Effector memory CD8-positive, alpha-beta T cell (primary cell): ENCODE measurements around the gene ZNF407.

Source experiments
- ATAC-seq: fragments of 150-1000 bp; cut with Tn5 transposase; replicated peaks from 2 replicates; pipeline ENCODE4 v1.10.0; 2021; ENCODE audit warnings: mild to moderate bottlenecking, moderate library complexity
- DNase-seq, 3 experiments: peaks; one replicate each; pipeline ENCODE4 v3.0.0; 2021
- H3K27ac Mint-ChIP-seq, 2 donors: one replicate each; pipeline ENCODE4 v1.8.0; 2022; ENCODE audit warnings: mild to moderate bottlenecking in 2 of 2, mixed read lengths in 2 of 2, moderate library complexity in 2 of 2
- H3K27me3 Mint-ChIP-seq, 2 donors: one replicate each; pipeline ENCODE4 v1.8.0; 2022; ENCODE audit warnings: mixed read lengths in 2 of 2
- H3K36me3 Mint-ChIP-seq: one replicate; pipeline ENCODE4 v1.8.0; 2022; ENCODE audit warnings: mild to moderate bottlenecking, moderate library complexity, mixed read lengths; ENCODE audit not compliant: insufficient read depth
- H3K4me1 Mint-ChIP-seq, 2 donors: one replicate each; pipeline ENCODE4 v1.8.0; 2022; ENCODE audit warnings: low read depth in 2 of 2, mixed read lengths in 2 of 2
- H3K4me3 Mint-ChIP-seq, 2 donors: one replicate each; pipeline ENCODE4 v1.8.0; 2022; ENCODE audit warnings: mild to moderate bottlenecking in 2 of 2, mixed read lengths in 2 of 2, moderate library complexity in 2 of 2
- H3K9me3 Mint-ChIP-seq, 2 donors: one replicate each; pipeline ENCODE4 v1.8.0; 2022; ENCODE audit warnings: mixed read lengths in 2 of 2

The ZNF407 gene

DNA sequence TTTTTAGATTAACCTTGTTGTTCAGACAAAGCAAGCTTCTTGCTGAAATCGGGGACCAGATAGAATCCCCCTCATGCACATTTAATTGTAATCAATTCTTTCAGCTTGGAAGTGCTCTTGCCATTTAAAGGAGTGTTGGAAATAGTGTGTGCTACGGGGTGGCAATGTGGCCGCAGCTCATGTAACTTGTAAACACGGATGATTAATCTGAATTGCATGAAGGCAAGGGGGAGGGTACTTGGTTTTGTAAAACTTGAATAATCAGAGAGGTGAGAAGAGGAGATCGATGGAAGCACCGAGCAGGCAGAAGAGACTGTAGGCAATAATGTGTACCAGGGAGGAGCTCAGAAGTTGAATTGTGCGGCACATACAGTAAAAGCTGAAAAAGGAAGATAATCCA lies 337.8 kb downstream of the ZNF407 start:
- Mint-ChIP-seq H3K27me3 (no peaks in the 10 kb centered on the region), H3K27ac (no peak overlapping the region), H3K4me3 (no peak overlapping the region)

DNA sequence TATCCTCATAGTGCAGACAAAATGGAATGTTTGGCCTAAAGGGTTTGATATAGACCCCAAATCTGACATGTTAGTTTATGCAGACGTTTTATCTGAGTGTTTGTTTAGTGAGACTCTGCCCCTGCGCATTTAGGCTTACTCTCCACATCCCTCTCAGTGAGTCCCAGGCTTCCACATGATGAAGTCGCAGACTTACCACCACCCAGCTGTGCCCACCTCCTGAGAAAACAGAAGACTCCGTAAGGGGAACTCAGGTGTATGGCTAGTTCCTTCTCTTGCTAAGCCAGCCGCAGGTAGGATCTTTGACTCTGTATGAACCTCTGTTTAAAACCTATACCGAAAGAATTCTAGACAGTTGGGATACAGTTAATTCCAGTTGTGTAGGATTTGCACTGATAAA lies 338.7 kb downstream of the ZNF407 start:
- DNase-seq (no peak), ATAC-seq (no peak)
- H3K27ac Mint-ChIP-seq: no peak overlapping the region
- H3K4me3 Mint-ChIP-seq: no peak overlapping the region
- no peaks in the 10 kb centered on the region for H3K27me3 Mint-ChIP-seq
- no peaks in the 10 kb centered on the region for H3K36me3 Mint-ChIP-seq
- H3K9me3 Mint-ChIP-seq: no peaks in the 10 kb centered on the region
- H3K4me1 Mint-ChIP-seq: peaks cover 0 to 4% of the 10 kb centered on the region in 2 donors

More for the DNA sequence above, 337.8 kb downstream of the ZNF407 start:
- DNase-seq (no peak), ATAC-seq (no peak)
- H3K4me1 Mint-ChIP-seq: peaks cover 0 to 4% of the 10 kb centered on the region in 2 donors
- H3K36me3 Mint-ChIP-seq: no peaks in the 10 kb centered on the region
- no peaks in the 10 kb centered on the region for H3K9me3 Mint-ChIP-seq

DNA sequence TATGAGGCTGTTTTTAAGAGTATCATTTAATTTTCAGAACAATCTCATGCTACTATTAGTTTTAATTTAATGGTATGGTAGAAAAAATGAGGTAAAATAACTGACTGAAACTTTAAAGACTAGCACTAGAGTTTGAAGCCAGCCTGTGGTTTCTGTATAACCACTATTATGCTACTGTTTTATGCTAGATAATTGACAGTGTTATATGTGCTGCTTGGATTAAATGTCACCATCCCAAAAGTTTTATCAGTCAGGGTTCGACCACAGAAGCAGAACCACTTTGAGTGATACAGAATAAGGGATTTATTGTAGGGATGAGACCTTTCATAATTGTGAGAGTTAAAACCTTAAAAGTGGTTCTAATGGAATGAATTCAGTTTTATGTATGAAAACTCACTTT lies 339.6 kb downstream of the ZNF407 start:
- H3K4me1 Mint-ChIP-seq: peaks cover 0 to 4% of the 10 kb centered on the region in 2 donors
- no peak overlapping the region for H3K4me3 Mint-ChIP-seq

DNA sequence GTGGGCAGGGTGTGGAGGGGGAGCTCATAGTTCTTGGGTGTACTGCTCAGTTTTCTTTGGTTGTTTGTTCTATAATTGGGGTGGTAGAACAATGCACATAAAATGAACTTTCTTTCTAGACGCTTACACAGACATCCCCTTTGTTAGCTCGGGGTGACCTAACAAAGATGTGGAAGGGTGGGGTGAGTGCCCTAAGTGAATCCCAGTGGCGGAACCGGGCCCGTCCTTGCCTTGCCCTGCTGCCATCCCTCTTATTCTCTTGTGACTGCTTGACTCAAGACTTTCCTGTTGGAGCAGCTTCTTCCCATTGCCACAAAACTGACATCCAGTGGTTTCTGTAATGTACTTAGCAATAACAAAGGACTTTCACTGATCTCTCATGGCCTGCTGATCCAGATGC lies 343.2 kb downstream of the ZNF407 start:
- ATAC-seq (no peak), DNase-seq (no peak)
- Mint-ChIP-seq H3K27me3 (no peaks in the 10 kb centered on the region), H3K36me3 (no peaks in the 10 kb centered on the region), H3K27ac (no peak overlapping the region), H3K4me3 (no peak overlapping the region), H3K4me1 (peaks cover 0 to 4% of the 10 kb centered on the region in 2 donors), H3K9me3 (no peaks in the 10 kb centered on the region)

More for the DNA sequence above, 339.6 kb downstream of the ZNF407 start:
- DNase-seq: no peak
- no peak for ATAC-seq
- no peaks in the 10 kb centered on the region for H3K27me3 Mint-ChIP-seq
- H3K27ac Mint-ChIP-seq: no peak overlapping the region
- H3K9me3 Mint-ChIP-seq: no peaks in the 10 kb centered on the region
- no peaks in the 10 kb centered on the region for H3K36me3 Mint-ChIP-seq

DNA sequence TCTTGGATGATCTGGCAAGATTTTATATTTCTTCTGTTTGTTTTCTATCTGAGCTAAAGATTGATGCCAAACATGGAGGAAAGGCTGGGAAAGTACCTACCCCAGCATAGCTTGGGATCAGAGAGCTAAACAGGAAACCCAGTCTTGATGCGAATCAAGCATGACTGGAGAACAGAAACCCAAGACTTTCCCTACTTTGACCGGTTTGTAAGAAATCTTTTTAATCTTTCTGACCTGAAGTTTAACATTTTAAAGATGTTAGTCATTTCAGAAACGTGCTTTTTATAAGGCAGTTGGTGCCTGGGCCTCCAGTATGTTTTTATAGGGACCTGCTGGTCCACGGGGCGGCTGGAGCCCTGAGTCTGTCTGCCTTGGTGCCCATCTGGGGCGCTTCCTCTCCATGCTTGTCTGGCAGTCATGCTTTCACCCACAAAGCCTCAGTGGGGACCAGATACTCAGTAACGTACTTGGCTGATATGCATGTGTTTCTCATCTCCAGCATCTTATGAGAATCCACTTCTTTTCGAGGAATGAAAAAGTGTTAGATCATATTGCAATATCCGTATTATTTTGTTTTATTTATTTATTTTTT lies 344.7 kb downstream of the ZNF407 start:
- H3K27ac Mint-ChIP-seq: no peak overlapping the region
- H3K27me3 Mint-ChIP-seq: no peaks in the 10 kb centered on the region
- H3K4me3 Mint-ChIP-seq: no peak overlapping the region
- ATAC-seq (no peak), DNase-seq (no peak)
- H3K4me1 Mint-ChIP-seq: peaks cover 0 to 4% of the 10 kb centered on the region in 2 donors
- H3K9me3 Mint-ChIP-seq: no peaks in the 10 kb centered on the region
- no peaks in the 10 kb centered on the region for H3K36me3 Mint-ChIP-seq

DNA sequence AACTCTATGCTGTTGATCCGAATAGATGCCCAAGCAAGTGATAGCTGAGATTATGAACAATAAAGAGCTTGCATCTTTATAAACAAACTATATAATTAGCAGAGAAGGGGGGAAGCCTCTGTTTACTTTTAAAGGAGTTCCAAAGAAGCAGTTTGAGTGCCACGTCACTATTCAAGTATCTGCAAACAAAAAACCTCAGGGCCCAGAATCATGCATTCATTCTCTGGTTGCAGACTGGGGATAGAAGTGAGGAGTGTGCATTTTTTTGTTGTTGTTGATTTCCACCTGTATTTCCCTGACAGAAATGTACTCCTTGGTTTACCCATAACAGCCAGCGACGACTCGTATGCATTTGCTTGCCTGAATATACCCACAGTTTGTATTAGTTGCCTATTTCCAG lies 347.0 kb downstream of the ZNF407 start:
- ATAC-seq (no peak), DNase-seq (no peak)
- Mint-ChIP-seq H3K4me3 (no peak overlapping the region), H3K4me1 (peaks cover 7% of the 10 kb centered on the region in 2 donors), H3K36me3 (no peaks in the 10 kb centered on the region), H3K27me3 (no peaks in the 10 kb centered on the region), H3K27ac (no peak overlapping the region), H3K9me3 (no peaks in the 10 kb centered on the region)

DNA sequence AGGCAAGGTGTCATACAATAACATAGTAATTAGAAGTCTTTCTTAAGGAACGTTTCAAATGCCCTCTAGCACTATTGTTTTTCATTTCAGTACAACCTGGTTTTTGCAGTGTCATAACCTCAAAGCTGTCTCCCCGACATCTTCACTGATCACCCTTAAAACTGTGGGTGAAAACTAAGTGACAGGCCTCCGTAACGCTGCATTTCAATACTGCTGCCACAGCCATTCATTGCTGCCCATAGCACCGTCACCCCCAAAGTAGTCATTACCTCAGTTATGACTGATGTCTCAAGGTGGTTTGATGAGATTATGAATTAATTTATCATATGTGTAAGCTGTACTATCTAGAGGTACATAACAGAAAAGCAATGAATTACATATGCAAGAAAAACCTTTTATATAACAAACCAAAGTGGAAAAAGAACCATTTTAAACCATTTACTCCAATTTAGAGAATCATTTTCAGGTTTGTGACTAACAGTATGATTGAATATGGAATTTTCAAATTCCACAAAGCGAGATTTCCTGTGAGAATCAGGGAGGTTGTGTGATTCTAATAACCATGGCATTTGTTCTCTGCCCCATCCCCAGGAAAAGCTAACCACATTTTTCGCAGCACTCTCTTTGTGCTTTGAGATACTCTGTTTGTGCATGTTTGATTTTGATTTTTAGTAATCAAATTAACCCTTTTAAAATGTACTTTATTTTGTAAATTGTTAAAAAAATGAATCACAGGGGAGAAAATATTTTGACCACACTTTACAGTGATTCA lies 348.3 kb downstream of the ZNF407 start:
- peak in 1 of 3 experiments; percentile 4 for DNase-seq
- H3K27me3 Mint-ChIP-seq: no peaks in the 10 kb centered on the region
- no peaks in the 10 kb centered on the region for H3K36me3 Mint-ChIP-seq
- no peak overlapping the region for H3K27ac Mint-ChIP-seq
- H3K4me1 Mint-ChIP-seq: peaks cover 6 to 7% of the 10 kb centered on the region in 2 donors
- H3K9me3 Mint-ChIP-seq: no peaks in the 10 kb centered on the region
- ATAC-seq: peak; percentile 31
- no peak overlapping the region for H3K4me3 Mint-ChIP-seq

DNA sequence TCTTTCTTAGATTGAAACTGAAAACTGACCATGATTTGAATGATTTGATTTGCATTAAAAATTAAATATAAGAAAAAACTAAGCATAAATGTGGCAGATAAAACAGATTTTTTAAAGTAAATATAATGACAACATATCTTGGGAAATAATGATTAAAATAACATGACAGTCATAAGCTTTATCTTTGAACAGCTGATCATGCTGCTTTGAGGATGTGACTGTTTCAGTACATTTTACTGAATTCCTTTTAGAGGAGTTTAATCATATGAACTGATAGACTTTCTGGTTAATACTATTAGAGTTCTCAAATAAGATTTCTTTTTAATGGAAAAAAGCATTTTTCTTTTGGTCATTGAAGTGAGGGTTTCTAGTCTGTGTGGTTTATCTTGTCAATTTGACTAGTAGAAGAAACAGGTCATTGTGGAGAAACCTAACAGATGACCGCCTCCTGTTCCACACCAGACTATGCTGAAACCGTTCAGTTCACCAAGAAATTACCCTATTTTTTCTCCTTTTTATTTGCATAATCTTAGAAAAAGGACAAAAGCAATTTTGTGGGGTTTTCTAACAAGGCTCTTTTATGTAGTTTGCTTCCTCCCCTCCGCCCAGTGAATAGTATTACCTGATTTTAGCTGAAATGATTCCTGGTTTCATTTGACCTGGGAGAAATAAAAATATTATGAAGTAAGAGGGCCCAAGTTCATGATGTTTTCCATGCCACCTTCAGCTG lies 349.1 kb downstream of the ZNF407 start:
- ATAC-seq (no peak), DNase-seq (no peak)
- H3K4me1 Mint-ChIP-seq: peaks cover 11 to 12% of the 10 kb centered on the region in 2 donors
- H3K9me3 Mint-ChIP-seq: no peaks in the 10 kb centered on the region
- H3K27ac Mint-ChIP-seq: no peak overlapping the region
- H3K27me3 Mint-ChIP-seq: no peaks in the 10 kb centered on the region
- H3K4me3 Mint-ChIP-seq: no peak overlapping the region
- no peaks in the 10 kb centered on the region for H3K36me3 Mint-ChIP-seq

DNA sequence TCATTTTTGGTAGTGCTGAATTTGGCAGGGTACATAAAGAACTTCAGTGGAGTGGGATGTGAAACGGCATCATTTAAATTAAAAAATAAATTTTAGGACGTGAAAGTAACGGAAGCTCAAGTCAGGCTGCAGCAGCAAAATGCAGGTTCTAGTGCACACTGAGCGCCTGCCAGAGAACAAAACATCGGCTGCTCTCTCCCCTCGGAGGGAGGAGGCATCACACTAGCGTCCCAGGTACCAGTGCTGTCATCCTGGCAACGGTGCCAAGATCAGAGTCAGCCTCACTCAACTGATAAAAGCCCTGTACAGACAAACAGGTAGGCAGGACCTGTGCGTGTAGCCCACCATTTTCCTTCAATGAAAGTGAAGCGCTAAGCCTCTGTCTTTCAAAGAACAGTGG lies 349.7 kb downstream of the ZNF407 start:
- no peak overlapping the region for H3K27ac Mint-ChIP-seq

DNA sequence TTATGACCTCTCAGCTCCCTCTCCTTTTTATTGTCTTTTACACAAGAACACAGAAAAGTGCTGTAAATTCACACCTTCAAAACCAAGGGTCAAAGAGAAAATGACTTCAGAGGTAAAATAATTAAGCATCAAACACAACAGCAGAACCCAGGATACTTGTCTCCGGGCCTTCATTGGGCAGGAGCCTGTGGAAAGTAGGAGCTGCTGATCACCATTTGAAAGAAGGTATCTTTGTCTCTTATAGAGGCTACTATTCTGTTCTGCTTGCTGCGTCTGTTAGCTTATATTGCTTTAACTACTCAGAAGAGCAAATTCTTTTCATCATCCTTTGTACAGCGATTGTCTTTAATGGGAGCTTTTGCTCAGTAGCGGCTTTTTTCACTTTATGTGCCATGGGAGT lies 350.2 kb downstream of the ZNF407 start:
- no peak for DNase-seq
- Mint-ChIP-seq H3K4me3 (no peak overlapping the region), H3K36me3 (no peaks in the 10 kb centered on the region), H3K4me1 (peaks cover 11 to 16% of the 10 kb centered on the region in 2 donors), H3K27me3 (no peaks in the 10 kb centered on the region), H3K27ac (no peak overlapping the region), H3K9me3 (no peaks in the 10 kb centered on the region)
- no peak for ATAC-seq

More for the DNA sequence above, 349.7 kb downstream of the ZNF407 start:
- no peaks in the 10 kb centered on the region for H3K27me3 Mint-ChIP-seq
- H3K9me3 Mint-ChIP-seq: no peaks in the 10 kb centered on the region
- no peak overlapping the region for H3K4me3 Mint-ChIP-seq
- ATAC-seq: no peak
- no peaks in the 10 kb centered on the region for H3K36me3 Mint-ChIP-seq
- H3K4me1 Mint-ChIP-seq: peaks cover 11 to 12% of the 10 kb centered on the region in 2 donors
- DNase-seq: no peak

DNA sequence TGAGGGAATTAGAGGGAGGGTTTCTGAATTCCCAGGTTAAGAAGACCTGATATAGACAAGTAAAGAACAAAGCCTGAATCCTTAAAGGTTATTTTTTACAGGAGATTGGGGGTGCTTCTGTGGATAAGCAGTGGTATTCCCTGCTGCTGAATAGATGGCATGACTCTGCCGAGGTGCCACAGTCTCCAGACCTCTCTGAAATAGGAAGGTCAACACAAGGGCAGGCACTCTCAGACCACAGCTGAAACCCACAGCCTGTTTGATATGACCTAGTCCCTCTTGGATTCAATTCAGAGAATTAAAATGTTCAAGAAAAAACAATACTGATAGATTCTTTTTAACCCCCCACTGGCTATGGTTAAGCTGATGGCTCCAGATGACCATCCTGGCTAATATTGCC lies 351.9 kb downstream of the ZNF407 start:
- no peaks in the 10 kb centered on the region for H3K36me3 Mint-ChIP-seq
- H3K9me3 Mint-ChIP-seq: no peaks in the 10 kb centered on the region
- H3K27me3 Mint-ChIP-seq: no peaks in the 10 kb centered on the region
- H3K4me3 Mint-ChIP-seq: peak overlapping the region in 1 of 2 donors; percentile 29
- ATAC-seq (peak; percentile 29), DNase-seq (no peak)
- peaks cover 11 to 17% of the 10 kb centered on the region in 2 donors for H3K4me1 Mint-ChIP-seq
- H3K27ac Mint-ChIP-seq: peak overlapping the region in 1 of 2 donors; percentile 67

DNA sequence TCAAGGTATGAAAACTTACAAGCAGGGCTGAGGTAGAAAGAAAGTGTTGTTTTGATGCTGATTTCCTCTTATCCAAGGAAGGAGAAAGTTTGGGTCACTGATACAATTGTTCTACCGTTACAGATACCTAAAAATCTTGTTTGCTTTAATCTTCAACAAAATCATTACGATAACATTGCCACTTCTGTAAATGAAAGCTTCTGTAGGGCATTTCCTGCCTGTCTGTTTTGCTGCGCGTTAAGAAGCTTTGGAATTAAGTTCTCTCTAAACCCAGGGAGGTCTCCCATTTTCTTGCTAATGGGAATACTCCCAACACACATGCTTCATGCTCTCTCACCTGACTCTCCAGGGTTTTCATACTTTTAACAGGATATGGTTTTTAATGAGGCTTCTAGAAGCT lies 352.8 kb downstream of the ZNF407 start:
- H3K27me3 Mint-ChIP-seq: no peaks in the 10 kb centered on the region

DNA sequence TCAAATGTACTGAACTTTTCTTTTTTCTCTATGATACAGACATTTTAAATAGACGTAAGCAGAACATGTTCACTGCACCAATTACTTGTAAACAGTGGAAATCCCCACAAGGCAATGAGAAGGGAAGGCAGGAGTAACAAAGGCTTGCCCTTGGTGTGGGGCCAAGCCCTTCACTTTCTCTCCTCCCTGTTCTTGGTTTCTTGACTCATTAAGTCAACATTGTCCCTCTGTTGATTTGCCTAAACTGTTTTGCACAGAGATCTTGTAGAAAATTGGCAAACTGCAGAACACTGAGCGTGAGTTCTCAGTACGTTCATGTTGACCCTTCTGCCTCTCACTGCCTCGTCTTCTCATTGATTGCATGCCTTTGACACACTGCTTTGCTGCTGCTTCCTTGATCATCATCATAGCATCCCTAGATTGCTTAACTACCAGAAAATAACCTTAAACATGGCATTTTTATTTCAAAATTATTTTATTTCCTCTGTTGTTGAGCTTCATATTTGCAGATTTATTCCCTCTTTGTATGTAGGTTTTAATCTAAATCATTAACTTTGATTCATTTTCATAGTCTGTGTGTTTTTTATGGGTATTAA lies 353.6 kb downstream of the ZNF407 start:
- no peaks in the 10 kb centered on the region for H3K36me3 Mint-ChIP-seq
- peaks cover 11 to 17% of the 10 kb centered on the region in 2 donors for H3K4me1 Mint-ChIP-seq
- peak; percentile 74 for ATAC-seq
- H3K27ac Mint-ChIP-seq: peak overlapping the region; percentile 39 to 67
- no peak for DNase-seq
- H3K4me3 Mint-ChIP-seq: no peak overlapping the region
- H3K27me3 Mint-ChIP-seq: no peaks in the 10 kb centered on the region
- H3K9me3 Mint-ChIP-seq: no peaks in the 10 kb centered on the region

More for the DNA sequence above, 352.8 kb downstream of the ZNF407 start:
- Mint-ChIP-seq H3K9me3 (no peaks in the 10 kb centered on the region), H3K4me3 (peak overlapping the region in 1 of 2 donors; percentile 29), H3K27ac (peak overlapping the region in 1 of 2 donors; percentile 67), H3K36me3 (no peaks in the 10 kb centered on the region), H3K4me1 (peaks cover 11 to 17% of the 10 kb centered on the region in 2 donors)
- DNase-seq (no peak), ATAC-seq (no peak)
